Stimulated activated CD8-positive, alpha-beta memory T cell treated with anti-CD3 and anti-CD28 coated beads, Interleukin-15, amount 100 ng/mL, for 48 hours (primary cell): ENCODE data around the gene VEPH1.

Source experiments
- DNase-seq, 2 donors: peaks; one replicate each; pipeline ENCODE4 v3.0.0-alpha.2; 2020; ENCODE audit warnings: low read depth in 2 of 2

Gene VEPH1

DNA sequence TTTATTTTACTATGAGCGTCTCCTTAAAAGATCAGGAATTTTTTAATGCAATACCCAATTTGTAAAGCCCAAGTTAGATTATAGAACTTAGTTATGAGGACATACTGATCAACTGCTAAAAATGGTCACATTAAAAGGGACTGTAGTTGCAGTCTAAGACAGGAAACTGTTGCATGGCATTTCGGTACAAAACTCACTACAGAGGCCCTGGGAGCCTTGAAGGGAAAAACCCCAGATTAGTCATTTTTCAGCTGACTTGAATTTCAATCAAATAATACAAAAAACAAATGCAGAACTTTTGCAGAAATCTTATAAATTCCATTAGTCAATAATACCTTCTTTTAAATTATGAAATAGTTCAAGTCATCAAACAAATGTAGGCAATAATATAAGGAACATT lies 73.5 kb downstream of the VEPH1 start:
- DNase-seq: no peak

DNA sequence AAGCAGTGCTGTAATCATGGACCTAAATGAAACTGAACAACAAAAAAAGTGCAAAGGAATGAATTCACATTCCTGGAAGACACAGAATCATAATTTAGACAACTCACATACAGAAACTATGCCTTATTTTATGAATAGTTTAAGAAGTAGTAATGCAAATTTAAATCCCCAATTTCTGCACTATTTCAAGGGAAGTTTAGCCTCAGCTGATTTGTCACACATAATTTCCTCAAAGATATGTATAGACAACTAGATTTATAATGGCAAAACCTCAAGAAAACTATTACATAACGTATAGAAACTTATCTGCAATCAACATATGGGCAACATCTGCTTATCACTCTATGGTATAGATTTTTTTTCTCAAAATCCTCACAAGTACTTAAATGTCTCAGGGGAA lies 74.4 kb downstream of the VEPH1 start:
- DNase-seq: no peak

DNA sequence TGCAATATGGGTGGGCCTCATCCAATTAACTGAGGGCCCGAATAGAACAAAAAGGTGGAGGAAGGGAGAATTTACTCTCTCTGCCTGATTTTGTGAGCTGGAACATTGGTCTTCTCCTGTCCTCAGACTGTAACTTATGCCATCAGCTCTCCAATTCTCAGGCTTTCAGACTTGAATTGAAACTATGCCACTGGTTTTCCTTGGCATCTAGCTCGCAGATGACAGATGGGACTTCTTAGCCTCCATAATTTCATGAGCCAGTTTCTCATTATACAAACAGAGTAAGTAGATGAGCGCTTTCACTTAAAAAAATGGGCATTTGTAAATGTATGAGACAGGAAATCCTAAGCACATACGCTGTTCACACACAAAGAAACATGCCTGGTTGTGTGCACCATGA lies 75.3 kb downstream of the VEPH1 start:
- DNase-seq: no peak

DNA sequence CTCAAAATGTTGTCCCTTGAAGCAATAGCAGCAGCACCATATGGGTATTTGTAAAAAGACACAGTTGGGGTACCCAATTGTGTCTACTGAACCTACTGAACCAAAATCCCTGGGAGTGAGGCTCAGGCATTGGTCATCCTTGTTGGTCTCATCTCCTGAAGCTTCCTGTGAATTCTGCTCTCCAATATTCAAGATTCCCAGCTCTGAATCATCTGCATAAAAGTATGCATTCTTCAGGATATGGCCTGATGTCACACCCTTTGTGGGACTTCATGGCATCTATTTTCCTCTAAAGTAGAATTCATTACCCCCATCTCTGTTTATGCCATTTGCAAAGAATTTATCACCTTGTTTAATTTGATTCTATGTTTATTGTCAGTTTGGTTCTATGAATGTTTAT lies 79.9 kb downstream of the VEPH1 start:
- DNase-seq: no peak

DNA sequence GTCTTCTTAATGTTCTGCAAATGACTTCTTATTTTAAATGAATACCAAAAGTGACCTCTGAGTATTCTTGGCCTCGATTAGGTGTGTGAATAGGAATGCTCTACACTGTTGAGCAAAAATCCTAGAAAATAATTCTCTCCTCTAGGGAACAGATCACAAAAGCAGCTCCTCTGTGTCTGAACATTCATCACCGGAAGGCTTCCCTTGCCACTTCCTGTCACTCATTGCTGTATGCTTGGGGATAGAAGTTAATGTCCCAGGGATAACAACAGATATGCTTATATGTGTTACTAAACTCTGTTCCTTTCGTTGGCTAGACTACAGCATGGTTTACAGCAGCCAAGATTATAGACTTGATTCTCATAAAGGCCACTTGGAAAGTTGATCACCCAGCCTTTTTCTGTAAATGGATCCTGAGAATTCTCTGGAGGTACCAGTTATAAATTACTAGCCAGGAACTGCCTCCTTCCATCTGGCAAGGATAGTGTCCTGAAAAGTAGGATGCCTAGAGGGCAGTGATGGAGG lies 82.5 kb downstream of the VEPH1 start:
- DNase-seq: no peak

DNA sequence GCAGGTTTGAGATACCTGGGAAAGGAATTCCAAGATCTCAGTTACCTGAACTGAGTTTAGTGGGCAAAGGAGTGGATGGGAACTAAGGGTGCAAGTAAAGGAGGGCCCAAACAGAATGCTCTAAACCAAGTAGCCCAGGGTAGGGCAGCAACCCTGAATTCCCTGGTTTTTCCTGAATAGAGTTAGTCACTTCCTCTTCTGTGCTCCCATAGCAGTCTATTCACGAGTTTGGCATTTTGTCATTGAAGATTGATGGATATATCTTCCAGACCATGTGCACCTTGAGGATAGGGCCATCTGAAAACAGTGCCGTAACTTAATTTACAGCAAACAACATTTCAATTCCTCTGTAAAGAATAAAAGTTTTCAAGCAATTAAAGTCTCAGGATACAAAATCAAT lies 85.1 kb downstream of the VEPH1 start:
- DNase-seq: no peak

DNA sequence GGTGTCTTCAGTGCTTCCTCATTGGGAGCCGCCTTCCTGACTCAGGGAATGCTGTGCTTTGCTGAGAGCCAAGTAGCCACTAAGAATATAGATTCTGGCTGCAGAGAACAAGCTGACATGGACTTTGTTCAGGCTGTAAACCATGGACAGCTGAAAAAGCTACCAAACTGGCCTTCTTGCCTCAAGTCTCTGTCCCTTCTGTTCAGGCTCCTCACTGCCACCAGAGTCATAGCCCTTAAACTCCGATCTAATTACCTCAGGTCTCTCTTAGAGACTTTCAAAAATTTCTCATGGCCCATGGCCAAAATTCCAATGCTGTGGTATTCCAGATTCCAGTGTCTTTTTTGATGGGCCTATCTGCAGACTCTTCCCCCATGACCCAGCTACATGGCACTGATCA lies 86.0 kb downstream of the VEPH1 start:
- DNase-seq: no peak

DNA sequence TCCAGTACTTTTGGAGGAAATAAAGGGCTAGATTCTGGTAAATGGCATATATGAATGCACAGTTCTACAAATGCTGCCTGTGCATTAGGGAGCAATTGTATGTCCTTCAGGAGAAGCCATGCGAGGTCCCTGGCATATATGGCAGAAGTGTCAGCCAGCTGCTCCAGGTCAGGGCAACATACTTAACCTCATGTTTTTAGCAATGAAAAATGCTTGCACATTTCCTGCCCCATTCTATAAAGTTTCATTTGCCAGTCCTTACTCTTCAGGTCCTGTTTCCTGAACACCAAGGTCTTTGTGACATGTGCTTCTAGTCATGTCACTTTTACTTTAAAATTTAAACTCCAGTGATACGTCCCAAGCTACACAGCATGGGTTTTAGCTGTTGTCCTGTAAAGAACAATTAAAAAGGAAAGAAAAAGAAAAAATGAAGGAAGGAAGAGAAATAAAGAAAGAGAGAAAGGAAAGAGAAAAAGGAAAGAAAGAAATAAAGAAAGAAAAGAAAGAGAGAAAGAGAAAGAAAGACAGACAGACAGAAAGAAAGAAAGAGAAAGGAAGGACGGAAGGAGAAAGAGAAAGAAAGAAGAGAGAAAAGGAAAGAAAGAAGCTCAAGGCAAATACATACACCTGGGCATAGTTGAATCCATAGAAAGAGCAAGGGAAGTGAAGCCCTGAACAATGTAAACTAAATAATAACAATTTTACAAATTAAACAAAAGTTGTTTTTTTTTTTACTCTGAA lies 86.7 kb downstream of the VEPH1 start:
- no peak for DNase-seq

DNA sequence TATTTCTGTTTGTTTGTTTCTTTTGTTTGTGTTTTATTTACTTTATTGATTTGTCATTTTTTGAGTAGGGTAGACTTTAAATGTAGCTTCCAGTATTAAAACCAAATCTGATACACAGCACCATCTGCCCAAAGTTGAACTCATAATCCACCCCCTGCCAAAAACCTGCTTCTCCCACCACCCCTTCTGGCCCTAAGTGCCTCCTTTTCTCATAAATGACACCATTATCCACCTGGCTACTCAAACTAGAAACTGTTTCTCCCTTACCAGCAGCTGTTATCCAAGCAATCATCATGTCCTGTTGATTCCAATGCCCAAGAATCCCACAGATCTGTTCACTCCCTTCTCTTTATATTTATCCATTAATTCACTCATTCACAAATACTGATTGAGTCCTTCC lies 88.4 kb downstream of the VEPH1 start:
- DNase-seq: no peak

DNA sequence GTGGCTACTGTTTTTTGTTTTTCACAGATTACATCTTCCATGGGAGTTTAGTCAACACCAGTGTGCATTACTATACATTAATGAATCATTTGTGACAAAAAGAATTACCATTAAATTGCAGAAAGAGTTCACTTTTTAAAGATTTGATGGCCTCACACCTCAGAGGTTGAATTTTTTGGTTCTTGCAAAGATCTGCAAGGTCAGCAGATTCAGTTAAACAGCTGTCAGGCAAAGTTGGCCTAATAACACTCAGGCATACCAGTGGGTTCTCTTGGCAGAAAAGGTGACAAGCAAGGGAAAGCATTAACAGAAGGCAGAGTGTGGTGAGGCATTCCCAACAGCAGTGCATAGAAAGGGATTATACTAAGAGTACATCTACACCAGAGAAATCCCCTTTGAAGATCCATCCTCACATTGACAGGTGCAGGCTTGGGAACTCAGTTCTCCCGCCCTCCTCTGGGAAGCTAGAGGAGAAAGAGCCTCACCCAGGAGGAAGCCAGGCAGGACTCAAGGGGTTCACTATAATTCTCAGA lies 90.8 kb downstream of the VEPH1 start:
- no peak for DNase-seq

DNA sequence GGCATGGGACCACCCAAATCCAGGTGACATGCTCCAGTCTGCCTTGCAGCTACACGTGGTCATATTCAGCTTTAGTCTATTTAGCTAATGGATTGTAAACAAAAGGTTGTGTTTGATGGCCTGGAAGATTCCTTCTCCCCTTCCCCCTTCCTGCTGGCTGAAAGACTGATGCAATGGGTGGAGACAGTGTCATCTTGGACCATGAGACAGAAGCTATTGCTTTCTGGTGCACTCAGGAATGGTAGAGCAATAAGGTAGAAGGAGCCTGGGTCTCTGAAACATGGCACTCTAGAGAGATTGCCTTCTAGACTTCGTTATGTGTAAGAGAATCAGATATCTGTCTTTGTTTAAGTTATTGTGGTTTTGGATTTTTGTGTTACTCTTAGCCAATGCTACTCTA lies 92.3 kb downstream of the VEPH1 start:
- DNase-seq: no peak

DNA sequence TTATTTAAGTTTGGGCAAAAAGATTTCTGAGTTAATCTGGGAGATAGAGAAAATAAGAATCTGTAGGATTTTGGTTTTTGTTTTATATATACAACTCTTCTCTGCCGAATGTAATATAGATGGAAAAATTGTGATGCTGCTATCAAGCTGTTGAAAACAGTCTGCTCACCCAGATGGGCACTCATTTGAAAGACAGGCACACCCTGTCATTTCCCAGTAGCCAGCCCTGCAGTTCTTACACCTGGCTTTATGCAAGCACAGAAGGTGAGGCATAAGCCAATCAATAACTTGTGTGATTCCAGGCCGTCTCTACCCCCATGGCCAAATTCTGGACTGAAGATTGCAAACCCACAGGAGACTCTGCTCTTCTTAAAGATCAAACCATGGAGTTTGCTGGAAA lies 93.7 kb downstream of the VEPH1 start:
- no peak for DNase-seq

DNA sequence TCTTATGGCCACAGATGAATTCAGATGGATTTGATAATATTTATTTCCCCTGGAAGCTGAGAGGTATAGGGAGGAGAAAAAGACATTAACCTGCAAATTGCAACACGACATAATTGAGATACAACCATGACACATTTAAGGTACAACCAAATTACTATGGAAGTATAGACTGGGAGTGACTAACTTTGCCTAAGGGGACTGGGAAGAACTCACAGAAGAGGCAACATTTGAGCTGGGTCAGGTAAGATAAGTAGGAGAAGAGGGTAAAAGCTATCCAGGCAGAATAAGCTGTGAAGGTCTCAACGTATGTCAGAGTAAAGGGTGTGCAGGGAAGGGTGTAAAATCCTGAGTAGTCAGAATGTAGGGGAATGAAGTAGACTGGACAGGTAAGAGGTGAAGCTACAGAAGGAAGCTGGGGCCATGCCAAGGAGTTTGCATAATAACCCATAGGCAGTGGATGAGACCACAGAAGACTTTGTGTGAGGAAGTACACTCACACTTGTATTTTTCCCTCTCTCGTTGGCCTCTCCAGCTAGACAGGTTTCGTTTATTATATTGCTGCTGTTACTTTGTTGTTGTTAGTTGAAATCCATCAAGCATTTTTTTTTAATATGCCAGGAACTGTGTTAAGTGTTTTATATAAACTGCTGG lies 94.6 kb downstream of the VEPH1 start:
- DNase-seq: no peak

DNA sequence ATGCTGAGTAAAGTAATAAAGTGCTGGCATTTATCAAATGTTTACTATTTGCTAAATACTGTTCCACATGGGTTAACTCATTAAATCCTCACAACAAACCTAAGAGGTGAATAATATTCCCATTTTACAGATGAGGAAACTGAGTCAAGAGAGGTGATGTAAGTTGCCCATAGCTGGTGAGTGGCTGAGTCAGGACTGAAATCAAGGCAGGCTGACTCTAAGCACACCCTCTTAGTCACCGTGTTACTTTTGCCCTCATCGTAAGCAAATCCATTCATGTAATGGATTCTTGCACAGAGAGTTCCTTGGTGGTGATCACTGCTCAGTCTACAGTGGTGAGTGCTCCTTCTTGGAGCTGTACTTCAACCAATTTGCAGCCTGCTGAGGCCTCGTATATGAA lies 95.4 kb downstream of the VEPH1 start:
- no peak for DNase-seq

DNA sequence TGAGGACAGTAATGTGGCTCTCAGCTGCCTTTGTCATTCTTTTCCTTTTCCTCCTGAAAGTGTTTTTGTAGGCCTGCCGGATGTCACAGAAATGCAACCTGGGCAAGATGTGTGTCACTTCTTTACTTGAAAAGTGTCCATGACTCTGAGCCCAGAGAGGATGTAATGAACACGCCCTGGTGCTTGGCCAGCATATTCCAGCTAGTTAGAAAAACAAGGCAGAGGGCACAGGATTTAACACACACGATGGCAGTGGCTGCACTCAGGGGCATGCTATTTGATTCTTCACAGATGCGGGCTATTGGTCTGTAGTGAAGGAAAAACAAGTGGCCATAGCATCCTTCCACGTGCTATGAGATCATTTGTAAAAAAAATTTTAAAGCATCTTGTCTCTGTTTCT lies 96.8 kb downstream of the VEPH1 start:
- no peak for DNase-seq

DNA sequence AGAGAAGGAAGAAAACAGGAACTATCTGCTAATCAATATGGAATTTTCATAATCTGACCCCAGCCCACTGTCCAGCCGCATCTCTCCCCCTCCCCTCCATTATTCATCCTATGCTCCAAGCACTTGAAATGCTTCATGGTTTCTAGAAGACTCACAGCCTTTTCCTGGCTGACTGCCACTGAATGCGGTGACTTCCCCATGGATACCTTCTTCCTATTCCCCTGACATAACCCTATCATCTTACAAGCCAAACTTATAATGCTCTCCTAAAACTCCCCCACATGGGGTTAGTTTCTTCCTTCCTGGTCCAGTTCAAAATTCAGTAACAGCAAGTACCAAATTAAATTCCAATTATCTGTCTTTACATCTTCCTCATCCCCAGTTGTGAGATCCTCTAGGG lies 97.8 kb downstream of the VEPH1 start:
- DNase-seq: no peak

DNA sequence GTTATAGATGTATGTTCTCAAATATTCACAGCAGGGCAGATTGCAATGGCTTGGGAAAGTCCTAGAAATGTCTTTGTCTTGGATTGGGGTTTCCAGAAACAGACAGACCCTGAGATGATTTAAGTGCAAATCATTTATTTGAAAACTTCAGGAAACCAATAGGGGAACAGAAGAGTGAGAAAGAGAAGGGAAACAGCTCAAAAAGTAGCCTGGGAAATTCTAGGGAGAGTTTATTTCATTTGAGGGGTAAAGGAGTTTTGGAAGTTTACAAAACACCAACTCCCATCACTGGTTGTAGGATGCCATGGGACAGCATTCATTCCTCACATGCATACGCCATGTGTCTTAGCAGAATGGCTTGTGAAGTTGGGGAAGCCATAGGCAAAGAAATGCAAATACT lies 98.8 kb downstream of the VEPH1 start:
- no peak for DNase-seq

DNA sequence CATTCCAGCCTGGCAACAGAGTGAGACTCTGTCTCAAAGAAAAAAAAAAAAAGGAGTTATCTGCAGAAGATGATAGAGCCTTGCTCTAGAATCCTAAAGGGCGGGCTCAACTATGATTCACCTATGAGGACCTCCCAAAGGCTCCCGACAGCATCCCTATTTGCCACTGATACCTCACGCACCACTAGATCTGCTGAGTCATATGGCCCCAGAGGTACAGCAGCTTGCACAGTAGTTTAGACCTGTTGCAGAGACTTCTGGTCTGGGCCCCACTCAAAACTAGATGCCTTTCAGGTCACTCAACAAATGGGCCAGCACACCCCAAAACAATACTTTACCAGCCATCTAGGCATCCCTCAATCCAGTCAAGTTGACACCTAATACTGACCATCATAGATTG lies 104.6 kb downstream of the VEPH1 start:
- DNase-seq: no peak

DNA sequence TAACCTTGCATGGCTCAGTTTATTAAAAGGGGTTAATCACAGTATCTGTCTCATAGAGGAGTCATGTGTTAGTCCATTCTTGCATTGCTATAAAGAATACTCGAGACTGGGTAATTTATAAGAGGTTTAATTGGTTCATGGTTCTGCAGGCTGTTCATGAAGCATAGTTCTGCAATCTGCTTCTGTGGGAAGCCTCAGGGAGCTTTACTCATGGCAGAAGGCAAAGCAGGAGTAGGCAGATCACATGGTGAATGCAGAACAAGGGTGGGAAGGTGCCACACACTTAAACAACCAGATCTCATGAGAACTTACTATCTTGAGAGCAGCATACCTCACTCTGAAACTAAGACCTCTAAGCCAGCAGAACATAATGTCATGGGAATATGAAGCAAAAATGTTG lies 108.8 kb downstream of the VEPH1 start:
- no peak for DNase-seq

DNA sequence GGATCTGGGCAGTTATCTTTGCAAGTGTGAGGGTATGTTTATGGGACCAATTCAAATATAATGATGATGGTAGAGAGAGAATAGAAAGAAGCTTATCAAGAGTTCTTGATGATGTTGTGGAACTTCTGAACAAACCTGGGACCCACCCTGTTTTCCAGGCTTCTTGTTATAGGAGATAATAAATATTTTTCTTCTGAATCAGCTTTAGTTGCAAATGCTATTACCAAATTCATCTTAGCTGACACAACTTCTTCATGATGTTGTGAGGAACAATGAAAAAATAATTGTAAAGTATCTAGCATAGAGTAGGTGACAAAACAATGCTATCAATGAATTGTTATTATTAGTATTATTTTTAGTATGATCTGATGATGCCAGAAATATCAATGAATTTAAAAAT lies 110.1 kb downstream of the VEPH1 start:
- DNase-seq: no peak

DNA sequence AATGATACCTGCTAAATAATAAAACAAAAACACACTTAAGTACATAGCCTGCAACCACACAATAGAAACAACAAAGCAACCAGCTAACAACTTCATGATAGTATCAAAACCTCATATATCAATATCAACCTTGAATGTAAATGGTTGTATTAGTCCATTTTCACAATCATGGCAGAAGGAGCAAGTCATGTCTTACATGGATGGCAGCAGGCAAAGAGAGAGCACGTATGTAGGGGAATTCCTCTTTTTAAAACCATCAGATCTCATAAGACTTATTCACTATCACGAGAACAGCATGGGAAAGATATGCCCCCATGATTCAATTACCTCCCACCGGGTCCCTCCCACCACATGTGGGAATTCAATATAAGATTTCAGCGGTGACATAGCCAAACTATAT lies 111.1 kb downstream of the VEPH1 start:
- no peak for DNase-seq

DNA sequence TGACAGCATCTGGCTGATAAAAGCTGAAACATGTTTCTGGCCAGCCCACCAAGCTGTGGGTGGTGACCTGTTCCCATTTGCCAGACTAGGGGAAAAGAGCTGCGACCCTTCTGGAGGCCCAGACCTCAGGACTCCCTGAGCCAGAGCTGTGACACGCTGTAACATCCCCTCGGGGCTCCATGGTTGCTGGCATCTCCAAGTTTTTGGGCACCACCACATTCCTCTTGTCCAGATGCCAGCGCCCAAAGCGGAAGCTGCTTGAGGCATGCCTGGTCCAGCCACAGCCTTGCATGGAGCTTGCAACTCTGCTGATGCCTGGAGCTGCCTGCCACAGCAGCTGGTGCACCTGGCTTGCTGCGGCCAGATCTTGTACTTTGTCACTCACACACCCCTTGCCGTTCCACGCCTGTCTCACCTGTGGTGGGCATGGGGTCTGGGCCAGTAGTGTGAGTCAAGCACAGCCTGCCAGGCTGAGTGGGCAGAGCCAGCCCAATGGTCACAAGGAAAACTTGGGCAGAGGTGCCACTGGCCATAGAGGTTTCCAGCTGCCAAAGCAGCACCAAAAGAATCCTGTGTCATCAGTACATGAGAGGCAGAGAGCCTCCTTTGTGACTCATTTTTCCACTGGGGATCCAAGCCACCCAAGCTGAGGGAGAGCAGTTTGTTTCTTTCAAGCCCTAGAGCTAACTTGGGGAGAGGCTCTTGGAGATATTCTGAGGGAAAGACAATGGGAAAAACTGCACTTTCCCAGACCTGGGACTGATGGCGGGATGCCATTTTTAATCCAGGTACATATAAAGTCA lies 112.3 kb downstream of the VEPH1 start:
- DNase-seq: no peak

DNA sequence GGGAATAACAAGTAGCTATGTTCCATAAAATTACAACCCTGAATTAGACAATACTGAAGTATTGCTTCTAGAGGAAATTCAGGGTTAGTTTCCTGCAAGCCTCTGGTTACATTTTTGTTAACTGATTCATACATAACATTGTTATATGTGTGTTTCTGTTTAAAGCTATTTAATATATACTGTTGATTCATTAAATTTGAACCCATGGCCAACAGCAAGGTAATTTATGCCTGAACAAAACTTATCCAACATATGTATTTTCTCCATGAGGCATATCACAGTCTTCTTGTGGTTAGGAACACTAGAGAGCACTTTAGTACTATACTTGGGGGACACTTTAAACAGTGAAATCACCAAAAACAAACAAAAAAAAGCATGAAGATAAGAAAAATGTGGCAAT lies 114.2 kb downstream of the VEPH1 start:
- no peak for DNase-seq
